DMS53 treated with DMSO at 0.1 percent for 48 hours (cell line): ENCODE results near the gene ATP5IF1.

Experiments used
- DNase-seq: peaks from one replicate; lab custom pipeline; 2025; ENCODE audit not compliant: unreplicated experiment; lab: John Stamatoyannopoulos, UW

ATP5IF1 gene

DNA sequence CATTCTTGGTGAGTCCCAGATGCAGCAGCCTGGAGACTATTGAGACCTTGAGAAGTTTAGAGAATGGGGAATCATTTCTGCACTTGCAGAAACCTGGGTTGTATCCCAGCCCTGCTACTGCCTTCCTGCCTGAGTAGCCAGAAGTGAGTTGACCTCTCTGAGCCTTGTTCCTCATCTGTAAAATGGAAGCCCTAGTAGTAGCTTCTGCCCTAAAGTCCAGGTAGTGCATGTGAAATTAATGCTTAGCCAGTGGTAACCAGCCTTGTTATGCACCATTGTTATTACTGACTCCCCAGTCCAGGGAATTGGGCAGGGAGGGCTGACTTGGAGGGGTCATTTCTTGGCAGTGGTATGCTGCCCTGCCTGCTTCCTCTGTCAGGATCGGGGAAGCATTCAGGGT, 29.0 kb downstream of the ATP5IF1 start:
- no peak for DNase-seq

- DNase-seq = no peak
These were observed 29.7 kb downstream of the ATP5IF1 start for GRCh38 chr1:28265577-28265976.

DNA sequence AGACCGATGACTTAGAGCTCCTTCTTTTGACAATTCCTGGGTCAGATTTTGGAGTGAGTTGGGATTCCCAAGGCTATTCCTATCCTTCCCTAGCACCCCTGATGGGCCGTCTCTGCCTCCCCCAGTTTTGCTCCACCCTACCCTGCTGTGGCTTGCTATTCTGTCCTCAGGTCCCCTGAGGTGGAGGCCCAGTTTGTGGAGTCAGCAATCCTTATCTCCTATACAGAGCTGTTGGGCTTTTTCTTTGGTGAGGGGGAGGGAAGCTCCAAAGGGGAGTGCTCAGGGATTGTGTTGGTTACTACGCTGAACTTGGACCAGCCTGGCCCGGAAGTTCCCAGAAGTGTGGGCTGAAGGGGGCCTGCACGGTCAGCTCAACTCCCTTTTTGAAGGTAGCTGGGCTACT, 31.0 kb downstream of the ATP5IF1 start:
- DNase-seq = no peak

DNA sequence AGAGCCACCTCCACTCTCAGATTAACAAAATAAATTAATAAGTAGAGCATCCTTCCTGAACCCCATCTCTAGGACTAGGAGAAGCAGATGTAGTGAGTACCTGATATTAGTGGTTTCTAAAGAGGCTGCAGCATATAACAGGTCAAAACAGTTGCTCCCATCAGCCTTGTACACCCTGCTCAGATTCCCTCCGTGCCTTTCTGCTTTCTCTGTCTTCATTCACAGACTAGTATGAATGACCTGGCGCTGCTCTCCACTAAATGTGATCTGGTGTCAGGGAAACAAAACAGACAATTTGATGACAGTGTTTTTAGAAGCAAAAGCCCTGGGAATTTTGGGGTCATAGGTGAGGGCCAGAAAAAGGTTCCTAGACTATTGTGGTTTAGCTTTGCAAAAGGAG, 31.7 kb downstream of the ATP5IF1 start:
- no peak for DNase-seq

DNA sequence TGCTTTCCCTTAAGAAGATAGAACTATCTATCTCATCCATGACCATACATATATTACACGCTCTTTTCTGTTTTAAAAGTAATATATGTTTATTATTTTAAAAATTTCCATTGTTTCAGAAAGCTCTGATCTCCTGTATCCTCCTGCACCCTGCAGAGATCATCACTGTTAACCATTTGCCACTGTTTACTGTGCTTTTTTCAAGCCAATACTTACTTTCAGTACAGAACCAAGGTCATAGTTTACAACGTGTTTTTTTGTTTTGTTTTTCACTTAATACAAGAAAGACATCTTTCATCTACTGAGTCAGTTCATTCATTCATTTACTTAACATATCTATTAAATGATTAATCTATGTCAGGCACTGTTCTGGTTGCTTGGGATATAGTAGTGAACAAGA, 33.6 kb downstream of the ATP5IF1 start:
- DNase-seq = no peak

DNA sequence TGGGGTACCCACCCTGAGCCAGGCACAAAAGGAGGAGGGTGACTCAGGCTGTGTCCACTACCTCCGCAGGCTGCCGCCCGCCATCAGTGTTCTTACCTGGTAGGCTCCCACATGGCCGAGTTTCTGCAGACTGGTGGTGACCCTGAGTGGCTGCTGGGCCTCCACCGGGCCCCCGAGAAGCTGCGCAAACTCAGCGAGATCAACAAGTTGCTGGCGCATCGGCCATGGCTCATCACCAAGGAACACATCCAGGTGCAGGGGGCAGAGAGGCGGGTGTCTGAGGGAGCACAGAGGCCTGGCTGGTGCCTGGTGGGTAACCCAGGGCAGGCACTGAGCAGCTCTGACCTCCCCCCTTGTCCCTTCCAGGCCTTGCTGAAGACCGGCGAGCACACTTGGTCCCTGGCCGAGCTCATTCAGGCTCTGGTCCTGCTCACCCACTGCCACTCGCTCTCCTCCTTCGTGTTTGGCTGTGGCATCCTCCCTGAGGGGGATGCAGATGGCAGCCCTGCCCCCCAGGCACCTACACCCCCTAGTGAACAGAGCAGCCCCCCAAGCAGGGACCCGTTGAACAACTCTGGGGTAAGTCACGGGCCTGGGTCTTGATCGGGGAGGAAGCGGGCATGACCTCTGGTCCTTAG, 36.4 kb downstream of the ATP5IF1 start:
- DNase-seq = no peak

DNA sequence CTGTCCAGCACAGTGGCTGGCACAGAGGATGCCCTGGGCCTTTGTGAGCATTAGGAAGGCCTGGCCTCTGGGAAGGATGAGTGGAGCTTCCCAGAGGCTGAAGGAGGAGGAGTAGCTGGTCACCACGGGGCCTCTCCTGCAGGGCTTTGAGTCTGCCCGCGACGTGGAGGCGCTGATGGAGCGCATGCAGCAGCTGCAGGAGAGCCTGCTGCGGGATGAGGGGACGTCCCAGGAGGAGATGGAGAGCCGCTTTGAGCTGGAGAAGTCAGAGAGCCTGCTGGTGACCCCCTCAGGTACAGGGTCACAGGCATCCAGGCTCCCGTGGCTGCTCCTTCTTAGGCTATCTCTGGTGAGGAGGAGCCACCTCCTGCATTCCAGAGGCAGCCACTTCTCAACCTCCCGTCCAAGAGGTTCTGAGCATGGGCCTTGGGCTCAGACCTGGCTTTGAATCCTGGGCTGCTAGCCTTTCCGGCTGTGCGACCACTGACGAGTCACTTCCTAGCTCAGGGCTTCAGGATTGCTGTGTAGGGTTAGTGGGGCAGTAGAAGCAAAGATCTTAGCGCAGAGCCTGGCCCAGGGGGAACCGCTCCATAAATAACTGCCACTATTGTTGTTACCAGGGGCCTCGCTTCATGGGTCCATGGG, 37.4 kb downstream of the ATP5IF1 start:
- no peak for DNase-seq

GRCh38 chr1:28278763-28279162, 42.8 kb downstream of the ATP5IF1 start:
- DNase-seq = no peak

DNA sequence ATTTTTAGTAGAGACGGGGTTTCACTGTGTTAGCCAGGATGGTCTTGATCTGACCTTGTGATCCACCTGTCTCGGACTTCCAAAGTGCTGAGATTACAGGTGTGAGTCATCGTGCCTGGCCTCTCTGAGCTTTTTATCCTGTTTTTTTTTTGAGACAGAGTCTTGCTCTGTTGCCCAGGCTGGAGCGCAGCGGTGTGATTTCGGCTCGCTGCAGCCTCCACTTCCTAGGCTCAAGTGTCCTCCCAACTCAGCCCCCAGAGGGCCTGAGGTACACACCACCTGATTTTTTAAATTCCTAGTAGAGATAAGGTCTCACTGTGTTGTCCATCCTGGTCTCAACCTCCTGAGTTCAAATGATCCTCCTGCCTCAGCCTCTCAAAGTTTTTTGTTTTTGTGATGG, 43.8 kb downstream of the ATP5IF1 start:
- DNase-seq = no peak

DNA sequence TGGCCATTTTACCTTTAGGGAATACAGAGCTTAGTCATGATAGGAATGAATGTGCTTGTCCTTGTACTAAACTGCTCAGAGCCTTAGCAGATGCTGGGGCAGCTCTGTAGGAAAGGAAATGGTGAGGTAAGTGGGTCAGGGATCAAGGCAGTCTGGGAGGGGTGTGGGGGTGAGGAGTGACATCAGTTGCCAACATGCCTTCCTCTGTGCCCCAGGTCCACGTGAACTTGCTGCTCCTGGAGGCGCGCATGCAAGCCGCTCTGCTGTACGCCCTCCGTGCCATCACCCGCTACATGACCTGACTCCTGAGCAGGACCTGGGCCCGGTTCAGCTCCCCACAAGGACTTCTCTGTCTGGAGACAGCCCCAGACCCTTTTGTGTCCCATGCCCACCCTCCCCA, 44.6 kb downstream of the ATP5IF1 start:
- DNase-seq = no peak

DNA sequence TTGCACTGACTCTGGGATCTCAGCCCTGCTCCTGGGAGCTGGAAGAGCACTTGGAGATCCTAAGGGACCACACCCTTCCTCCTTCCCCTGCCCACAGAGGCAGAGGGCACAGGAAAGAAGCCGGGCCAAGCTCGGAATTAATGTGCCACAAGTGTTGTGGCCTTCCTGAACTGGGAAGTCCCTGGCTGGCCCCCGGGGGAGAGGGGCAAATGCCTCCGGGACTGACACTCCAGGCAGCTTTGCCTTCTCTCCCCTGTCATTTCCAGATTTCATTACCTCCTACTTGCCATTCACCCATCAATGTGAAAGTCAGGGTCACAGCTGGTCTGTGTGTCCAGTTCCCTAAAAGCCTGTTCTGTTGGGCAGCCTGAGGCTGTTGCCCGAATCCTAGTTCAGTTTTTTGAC, 45.1 kb downstream of the ATP5IF1 start:
- DNase-seq = no peak

GRCh38 chr1:28281608-28282425, 45.9 kb downstream of the ATP5IF1 start:
- no peak for DNase-seq

- no peak for DNase-seq
These were observed 46.8 kb downstream of the ATP5IF1 start for GRCh38 chr1:28282426-28283407.

GRCh38 chr1:28286111-28286510, 50.2 kb downstream of the ATP5IF1 start:
- no peak for DNase-seq
